Measurements from ENCODE around the gene MYBPHL. TPM values are rescaled to one million over a fixed set of nuclear protein-coding genes. Genes with fewer than 3 reads are reported as not detected.

MYBPHL gene
- total and polyA plus RNA-seq, 2 of the 13 experiments (the other 11 are each of a cell fraction or from before 2014, with no cell fraction given) = 3.7 to 3.8 TPM

GRCh38 chr1:109282952-109283747 is 23.7 kb downstream of the MYBPHL start, which contains the start of gene PSRC1 (continued):
- peak; percentile 75; the same call in 1 of the 2 replicates for TF ChIP-seq TFDP1 (CRISPR knock-in tag; IDR thresholded peaks at IDR 0.05; ENCODE audit: borderline replicate concordance)
- TF ChIP-seq ZNF292 (CRISPR knock-in tag; IDR thresholded peaks at IDR 0.05; ENCODE audit: borderline replicate concordance, low read depth) = peak; percentile 54; the same call in 1 of the 2 replicates
- TF ChIP-seq MED1 (CRISPR knock-in tag; IDR thresholded peaks at IDR 0.05) = peak; percentile 62
- TF ChIP-seq ZHX1 (CRISPR knock-in tag; IDR thresholded peaks at IDR 0.05; ENCODE audit: low read depth) = no peak
- TF ChIP-seq ZNF740 (CRISPR knock-in tag; IDR thresholded peaks at IDR 0.05) = no peak
- TF ChIP-seq TFE3 (CRISPR knock-in tag; IDR thresholded peaks at IDR 0.05) = peak; percentile 40; the same call in 1 of the 2 replicates
- TF ChIP-seq ZBTB21 (CRISPR knock-in tag; IDR thresholded peaks at IDR 0.05) = no peak
- TF ChIP-seq ZIK1 (CRISPR knock-in tag; IDR thresholded peaks at IDR 0.05; ENCODE audit: borderline replicate concordance, low read depth) = no peak
- peak; percentile 86 for TF ChIP-seq CBX1 (IDR thresholded peaks at IDR 0.05; ENCODE audit: low read depth)
- peak in 1 of 2 experiments; percentile 42; a peak in 1 of 4 replicates for TF ChIP-seq ATF4 (CRISPR knock-in tag; IDR thresholded peaks at IDR 0.05)
- TF ChIP-seq ZFYVE20 (CRISPR knock-in tag; IDR thresholded peaks at IDR 0.05; ENCODE audit: borderline replicate concordance, low read depth) = no peak
- no peak for TF ChIP-seq KAT2B (IDR thresholded peaks at IDR 0.05; ENCODE audit: borderline replicate concordance, low read depth, low read length)
- no peak for TF ChIP-seq ZNF180 (CRISPR knock-in tag; IDR thresholded peaks at IDR 0.05; ENCODE audit: borderline replicate concordance, low read depth)
- no peak for TF ChIP-seq PAF1 (CRISPR knock-in tag; IDR thresholded peaks at IDR 0.05)
- peak; percentile 46; the same call in 1 of the 2 replicates for TF ChIP-seq PITX1 (CRISPR knock-in tag; IDR thresholded peaks at IDR 0.05)
- peak in 1 of 2 experiments; percentile 89; a peak in 2 of 4 replicates for TF ChIP-seq KLF16 (CRISPR knock-in tag; IDR thresholded peaks at IDR 0.05)
- TF ChIP-seq ZNF552 (CRISPR knock-in tag; IDR thresholded peaks at IDR 0.05; ENCODE audit: borderline replicate concordance) = no peak
- no peak for TF ChIP-seq ZNF790 (CRISPR knock-in tag; IDR thresholded peaks at IDR 0.05; ENCODE audit: borderline replicate concordance)
- peak; percentile 95 for TF ChIP-seq ZBTB14 (CRISPR knock-in tag; IDR thresholded peaks at IDR 0.05)
- TF ChIP-seq NPAS2 (CRISPR knock-in tag; IDR thresholded peaks at IDR 0.05; ENCODE audit: borderline replicate concordance) = no peak
